ENCODE measurements around the gene SPAG16. TPM values are rescaled to one million over a fixed set of nuclear protein-coding genes. Genes with fewer than 3 reads are reported as not detected.

SPAG16 gene
- total and polyA plus RNA-seq, 2 of the 13 experiments (the other 11 are each of a cell fraction or from before 2014, with no cell fraction given): 9.6 to 26.5 TPM

DNA sequence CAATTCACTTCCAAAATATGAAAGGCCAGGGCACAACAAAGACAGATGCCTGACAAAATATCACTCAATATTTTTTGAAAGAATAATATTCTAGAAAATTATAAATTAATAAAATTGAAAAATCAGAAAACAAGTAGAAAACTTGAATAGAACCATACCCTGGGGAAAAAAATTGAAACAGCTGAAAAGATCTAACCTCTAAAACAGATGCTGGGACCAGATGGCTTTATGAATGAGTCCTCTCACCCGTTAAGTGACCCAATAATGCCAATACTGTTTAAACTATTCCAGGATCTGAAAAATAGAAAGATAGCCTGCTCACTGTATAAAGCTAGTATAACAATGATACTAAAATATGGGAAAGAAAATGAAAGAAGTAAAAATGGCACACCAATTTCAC, 804.3 kb downstream of the SPAG16 start:
- no peak for DNase-seq (ENCODE audit: low spot score)
- WGBS (ENCODE audit: low lambda C conversion rate): 2% methylated on average over 1 of the region's 1 CpG
- no peak overlapping the region for H3K4me2 ChIP-seq (ENCODE audit: low read depth, low read length)
- H3K4me3 ChIP-seq (replicated peaks in 1 of 3; ENCODE audit: insufficient read depth in 1 of 3, low read depth in 2 of 3, low read length in 3 of 3): no peak overlapping the region
- H3K4me1 ChIP-seq (ENCODE audit: insufficient read depth, low read length): no peaks in the 10 kb centered on the region
- no peak overlapping the region for H3K27ac ChIP-seq (ENCODE audit: extremely low read length, insufficient read depth, low read length)
- no peaks in the 10 kb centered on the region for H3K9me3 ChIP-seq (ENCODE audit: low read length)
- H4K20me1 ChIP-seq (ENCODE audit: insufficient read depth, low read length): no peaks in the 10 kb centered on the region
- H3K79me2 ChIP-seq (ENCODE audit: insufficient read depth, low read length): no peaks in the 10 kb centered on the region
- TF ChIP-seq GRHL1 (CRISPR knock-in tag; conservative IDR thresholded peaks at IDR 0.05): no peak
- no peak for TF ChIP-seq MEF2D (CRISPR knock-in tag; IDR thresholded peaks at IDR 0.05)
- no peak overlapping the region for H2AFZ ChIP-seq (ENCODE audit: low read length)
- no TSS peak for BruUV-seq (replicated peaks)
- in situ Hi-C loops (cut with HindIII; ENCODE audit: extremely low pct_ligation_motif_present, low pct_unique_long_range_greater_than_20kb) (no loop called here), intact Hi-C loops (cut with micrococcal nuclease; ENCODE audit: unreplicated experiment) (no loop called here)
- ChIA-PET POLR2A (no interaction called here), CTCF (ENCODE audit: low intra/inter-chr PET ratio, low total read pairs) (no interaction called here)
- H3K36me3 ChIP-seq (replicated peaks in 1 of 2; ENCODE audit: control insufficient read depth in 1 of 2, insufficient read depth in 2 of 2, low read length in 2 of 2): no peaks in the 10 kb centered on the region
- no peaks in the 10 kb centered on the region for H3K27me3 ChIP-seq (ENCODE audit: control insufficient read depth in 1 of 2, insufficient read depth in 2 of 2, low read length in 2 of 2)
- no peak overlapping the region for H3K9ac ChIP-seq (ENCODE audit: insufficient read depth, low read depth, low read length)
- ATAC-seq: no peak
- FAIRE-seq: no peak

- H3K36me3 ChIP-seq (replicated peaks in 1 of 2; ENCODE audit: control insufficient read depth in 1 of 2, insufficient read depth in 2 of 2, low read length in 2 of 2): no peaks in the 10 kb centered on the region
- no peaks in the 10 kb centered on the region for H3K27me3 ChIP-seq (ENCODE audit: control insufficient read depth in 1 of 2, insufficient read depth in 2 of 2, low read length in 2 of 2)
- no peak overlapping the region for H3K9ac ChIP-seq (ENCODE audit: insufficient read depth, low read depth, low read length)
- FAIRE-seq: no peak
- no peaks in the 10 kb centered on the region for H3K79me2 ChIP-seq (ENCODE audit: insufficient read depth, low read length)
- no peak for DNase-seq (ENCODE audit: low spot score)
- intact Hi-C loops (cut with micrococcal nuclease; ENCODE audit: unreplicated experiment) (no loop called here), in situ Hi-C loops (cut with HindIII; ENCODE audit: extremely low pct_ligation_motif_present, low pct_unique_long_range_greater_than_20kb) (no loop called here)
- no peaks in the 10 kb centered on the region for H3K9me3 ChIP-seq (ENCODE audit: low read length)
- H4K20me1 ChIP-seq (ENCODE audit: insufficient read depth, low read length): no peaks in the 10 kb centered on the region
- ATAC-seq: no peak
- H3K27ac ChIP-seq (ENCODE audit: extremely low read length, insufficient read depth, low read length): no peak overlapping the region
- POLR2A ChIA-PET: no interaction called here
- no peak overlapping the region for H3K4me3 ChIP-seq (replicated peaks in 1 of 3; ENCODE audit: insufficient read depth in 1 of 3, low read depth in 2 of 3, low read length in 3 of 3)
- H3K4me1 ChIP-seq (ENCODE audit: insufficient read depth, low read length): no peaks in the 10 kb centered on the region
- TF ChIP-seq ZNF484 (CRISPR knock-in tag; IDR thresholded peaks at IDR 0.05; ENCODE audit: borderline replicate concordance, low read depth) (no peak), TEAD2 (CRISPR knock-in tag; IDR thresholded peaks at IDR 0.05) (no peak)
- H2AFZ ChIP-seq (ENCODE audit: low read length): no peak overlapping the region
- no TSS peak for BruUV-seq (replicated peaks)
- CTCF ChIA-PET (ENCODE audit: low intra/inter-chr PET ratio, low total read pairs): no interaction called here
- H3K4me2 ChIP-seq (ENCODE audit: low read depth, low read length): no peak overlapping the region
- 2% methylated on average over 4 of the region's 4 CpGs for WGBS (ENCODE audit: low lambda C conversion rate)
Measured at GRCh38 chr2:214096208-214096715, 812.0 kb downstream of the SPAG16 start.
